Stimulated activated CD4-positive, alpha-beta T cell treated with anti-CD3 and anti-CD28 coated beads, Interleukin-1b, Interleukin-23, amount 100 ng/mL, for 24 hours (primary cell): ENCODE results near the gene BUD23.
"Not testable (repeated sequence)": the region's sequence is repeated elsewhere in the genome, so short reads cannot be mapped to it uniquely, and the experiment has no call there.

Experiments used
- DNase-seq, 4 experiments: peaks; one replicate each; pipeline ENCODE4 v3.0.0-alpha.2; 2020; ENCODE audit warnings: low read depth in 4 of 4, low spot score in 1 of 4

Gene BUD23

DNA sequence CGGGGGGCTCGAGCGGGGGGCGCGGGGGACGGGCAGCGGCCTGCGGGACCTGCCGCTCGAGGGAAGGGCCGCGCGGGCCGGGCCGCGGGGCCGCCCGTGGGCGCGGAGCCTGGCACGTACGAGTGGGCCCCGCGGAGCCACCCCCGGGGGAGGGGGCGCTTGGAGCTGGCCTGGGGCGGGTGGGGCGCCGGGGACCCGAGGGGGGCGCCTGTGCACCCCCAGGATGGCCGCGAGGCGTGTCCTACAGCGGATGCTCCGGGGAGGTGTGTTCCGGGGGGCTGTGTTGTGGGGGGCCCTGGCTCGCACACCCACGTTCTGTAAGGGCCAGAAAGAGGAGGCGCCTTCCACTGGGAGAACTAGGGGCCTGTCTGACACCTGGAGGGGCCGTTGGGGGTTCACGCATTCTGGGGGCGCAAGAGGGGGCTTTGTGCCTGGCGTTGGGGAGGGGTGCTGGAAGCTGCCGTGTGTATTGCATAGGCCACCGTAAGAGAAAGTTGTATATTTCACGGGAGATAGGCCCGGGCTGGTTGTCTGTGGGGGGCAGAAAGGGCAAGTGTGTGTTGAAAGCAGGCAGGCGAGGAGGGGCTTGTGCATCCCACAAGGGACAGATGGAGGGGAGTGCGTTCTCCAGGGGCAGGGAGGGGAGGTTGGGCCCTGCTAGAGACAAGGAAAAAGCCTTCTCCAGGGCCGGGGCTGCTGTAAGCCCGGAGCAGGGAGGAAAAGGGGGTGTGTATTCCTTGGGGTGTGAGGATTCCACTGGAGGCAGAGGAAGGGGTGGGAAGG is 15.1 kb upstream of the BUD23 start:
- DNase-seq, result no peak

DNA sequence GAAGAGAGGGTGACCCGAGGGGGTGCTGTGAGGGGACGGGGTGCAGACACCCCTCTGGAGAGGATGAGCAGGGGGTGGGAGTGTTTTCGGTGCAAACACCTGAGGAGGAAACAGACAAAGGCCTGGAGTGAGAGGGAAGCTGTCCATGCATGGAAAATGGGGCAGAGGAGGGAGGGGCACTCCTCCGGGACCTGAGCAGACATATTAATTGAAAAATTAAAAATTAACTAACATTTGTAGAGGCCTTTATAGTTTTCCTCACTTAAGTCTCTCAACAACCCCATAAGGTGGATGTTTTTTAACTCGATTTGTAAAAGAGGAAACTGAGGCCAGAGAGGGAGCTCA is 14.5 kb upstream of the BUD23 start:
- no peak for DNase-seq

DNA sequence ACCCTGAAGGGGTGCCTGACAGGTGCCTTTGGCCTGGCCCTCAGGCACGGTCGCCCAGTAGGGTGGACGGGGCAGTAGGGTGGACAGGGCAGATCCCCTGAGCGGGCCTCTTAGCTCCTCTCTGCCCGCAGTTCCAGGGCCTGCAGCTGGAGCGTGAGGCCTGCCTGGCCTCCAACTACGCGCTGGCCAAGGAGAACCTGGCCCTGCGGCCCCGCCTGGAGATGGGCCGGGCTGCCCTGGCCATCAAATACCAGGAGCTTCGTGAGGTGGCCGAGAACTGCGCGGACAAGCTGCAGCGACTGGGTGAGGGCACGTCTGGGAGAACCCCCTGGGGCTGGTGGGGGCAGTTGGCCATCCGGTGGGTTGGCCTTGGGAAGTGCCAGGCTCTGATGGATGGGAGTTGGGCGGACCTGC is 14.1 kb upstream of the BUD23 start:
- DNase-seq, result no peak

DNA sequence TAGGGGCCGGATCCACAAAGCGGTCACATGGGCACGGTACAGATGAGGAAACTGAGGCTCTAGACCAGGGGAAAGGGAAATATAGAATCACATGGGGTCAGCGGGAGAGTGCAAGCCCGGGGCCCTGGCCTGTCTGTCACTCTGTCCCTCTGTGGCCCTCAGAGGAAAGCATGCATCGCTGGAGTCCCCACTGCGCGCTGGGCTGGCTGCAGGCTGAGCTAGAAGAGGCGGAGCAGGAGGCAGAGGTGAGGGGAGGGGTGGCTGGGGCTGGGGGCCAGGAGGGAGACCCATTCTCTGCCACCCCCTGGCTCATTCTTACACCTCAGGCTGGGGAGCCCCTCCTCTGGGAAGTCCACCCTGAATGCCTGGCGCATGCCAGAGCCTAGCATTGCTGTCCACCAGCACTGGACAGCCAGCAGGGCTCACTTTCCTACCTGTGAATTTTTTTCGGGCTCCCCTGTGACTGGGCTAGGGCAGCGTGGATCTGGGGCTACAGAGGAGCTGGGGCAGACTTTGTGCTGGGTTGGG is 13.5 kb upstream of the BUD23 start:
- no peak for DNase-seq

DNA sequence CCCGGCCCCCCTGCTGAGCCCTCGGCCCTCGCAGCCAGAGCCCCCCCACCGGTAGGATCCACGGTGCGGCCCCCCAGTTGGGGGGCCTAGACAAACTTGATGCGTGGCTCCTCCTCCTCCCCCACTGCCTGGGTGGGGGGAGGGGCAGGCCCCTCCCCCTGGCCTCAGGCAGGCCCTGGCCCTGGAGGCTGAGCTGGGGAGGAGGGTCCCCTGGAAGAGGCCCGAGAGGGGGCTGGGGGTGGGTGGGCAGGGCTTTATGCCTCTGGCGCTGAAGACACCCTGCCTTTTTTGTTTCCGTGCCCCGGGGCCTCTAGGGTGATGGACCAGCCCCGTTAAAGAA is 12.1 kb upstream of the BUD23 start:
- no peak for DNase-seq

DNA sequence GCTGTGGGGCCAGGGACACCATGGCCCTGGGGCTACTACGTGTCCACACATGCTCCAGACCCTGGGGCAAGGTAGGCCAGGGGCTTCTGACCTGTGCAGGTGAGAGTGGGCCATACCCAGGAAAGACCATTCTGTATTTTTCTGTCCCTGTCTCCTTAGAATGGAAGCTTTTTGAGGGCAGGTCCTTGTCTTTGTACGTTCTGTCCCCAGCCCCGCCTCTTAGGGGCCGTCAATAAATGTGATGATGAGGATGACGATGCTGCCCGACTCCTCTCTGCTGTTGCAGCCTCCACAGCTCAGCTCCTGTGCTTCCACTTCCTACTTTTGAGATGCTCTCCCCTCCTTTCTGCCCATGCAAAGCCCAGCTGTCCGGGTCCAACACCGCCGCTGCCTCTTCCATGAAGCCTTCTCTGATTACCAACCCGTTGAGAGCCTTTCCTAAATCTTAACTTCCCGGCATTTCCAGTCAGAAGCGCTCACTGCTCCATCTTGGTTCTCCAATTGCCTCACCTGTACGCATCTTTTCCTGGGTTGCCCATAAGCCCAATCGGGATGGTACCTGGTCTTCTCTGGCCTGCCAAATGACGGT is 11.4 kb upstream of the BUD23 start:
- DNase-seq, result no peak

DNA sequence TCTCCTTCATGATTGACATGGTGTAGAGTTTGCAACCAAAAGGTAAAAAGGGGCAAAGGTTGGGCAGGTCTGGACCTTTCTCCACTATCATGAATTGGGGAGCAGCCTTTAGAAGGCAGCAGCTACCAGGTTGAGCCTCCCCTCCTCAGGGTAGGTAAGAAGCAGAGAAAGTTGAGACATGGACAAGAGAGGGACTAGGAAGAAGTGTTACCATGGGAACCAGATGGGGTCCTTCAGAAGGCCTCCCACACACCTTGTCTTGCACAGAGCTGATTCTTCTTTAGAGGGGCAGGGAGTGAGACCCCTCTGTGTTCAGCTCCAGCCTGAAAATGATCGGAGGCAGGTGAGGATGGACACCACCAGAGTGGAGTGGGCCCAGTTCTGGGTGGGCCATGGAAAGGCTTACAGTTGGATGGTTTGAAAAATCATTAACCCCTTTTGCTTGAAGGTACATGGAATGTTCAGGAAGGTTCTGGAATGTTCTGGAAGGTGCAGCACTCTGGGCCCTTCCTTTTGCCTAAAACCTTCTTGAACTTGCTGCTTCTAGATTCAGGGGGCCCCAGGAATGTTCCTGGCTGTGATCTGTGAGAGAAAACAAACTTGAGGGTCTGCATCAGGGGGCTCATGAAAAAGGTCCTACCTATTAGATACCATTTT is 8.8 kb upstream of the BUD23 start:
- DNase-seq, result no peak

DNA sequence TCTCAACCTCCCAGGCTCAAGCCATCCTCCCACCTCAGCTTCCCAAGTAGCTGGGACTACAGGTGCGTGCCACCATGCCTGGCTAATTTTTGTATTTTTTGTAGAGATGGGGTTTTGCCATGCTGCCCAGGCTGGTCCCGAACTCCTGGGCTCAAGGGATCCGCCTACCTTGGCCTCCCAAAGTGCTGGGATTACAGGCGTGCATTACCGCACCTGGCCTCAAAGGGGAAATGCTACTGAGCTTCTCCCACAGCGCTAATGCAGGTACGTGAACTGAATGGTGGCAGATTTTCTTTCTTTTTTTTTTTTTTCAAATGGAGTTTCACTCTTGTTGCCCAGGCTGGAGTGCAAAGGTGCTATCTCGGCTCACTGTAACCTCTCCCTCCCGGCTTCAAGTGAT is 7.3 kb upstream of the BUD23 start:
- not testable (repeated sequence) for DNase-seq

DNA sequence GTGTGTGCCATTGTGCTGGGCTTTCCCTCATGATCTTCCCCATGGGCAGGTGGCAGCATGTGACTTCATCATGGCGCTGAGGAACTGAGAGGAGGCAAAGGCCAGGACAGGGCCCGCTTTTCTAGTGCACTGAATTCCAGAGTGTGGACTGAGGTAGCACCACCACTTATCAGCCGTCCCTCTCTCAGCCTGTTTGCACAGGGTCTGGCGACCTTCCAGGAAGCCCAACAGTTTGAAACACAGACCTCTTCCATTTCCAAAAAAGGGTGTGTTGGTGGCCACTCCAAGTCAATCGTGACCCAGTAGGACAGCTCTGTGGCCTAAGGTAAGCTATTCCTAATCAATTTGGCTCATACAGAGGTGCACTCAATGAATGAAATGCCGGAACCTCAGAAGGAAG is 4.5 kb upstream of the BUD23 start:
- DNase-seq, result no peak

DNA sequence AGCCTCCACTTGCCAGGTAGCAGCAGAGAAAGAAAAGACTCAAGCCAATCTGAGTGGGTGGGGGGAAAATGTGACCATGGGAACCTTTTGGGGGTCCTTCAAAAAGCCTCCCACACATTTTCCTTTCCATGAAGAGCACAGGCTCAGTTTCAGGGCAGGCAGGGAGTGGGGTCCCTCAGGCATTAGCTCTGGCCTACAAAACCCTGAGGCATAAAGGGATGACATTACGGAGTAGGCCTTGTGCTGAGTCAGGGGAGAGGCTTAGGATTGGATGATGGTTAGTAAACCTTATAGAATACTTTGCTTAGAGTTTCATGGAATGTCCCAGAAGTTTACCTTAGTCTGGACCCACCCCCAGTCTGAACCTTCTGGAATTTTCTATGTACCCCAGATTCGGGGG is 3.7 kb upstream of the BUD23 start:
- DNase-seq, result no peak

DNA sequence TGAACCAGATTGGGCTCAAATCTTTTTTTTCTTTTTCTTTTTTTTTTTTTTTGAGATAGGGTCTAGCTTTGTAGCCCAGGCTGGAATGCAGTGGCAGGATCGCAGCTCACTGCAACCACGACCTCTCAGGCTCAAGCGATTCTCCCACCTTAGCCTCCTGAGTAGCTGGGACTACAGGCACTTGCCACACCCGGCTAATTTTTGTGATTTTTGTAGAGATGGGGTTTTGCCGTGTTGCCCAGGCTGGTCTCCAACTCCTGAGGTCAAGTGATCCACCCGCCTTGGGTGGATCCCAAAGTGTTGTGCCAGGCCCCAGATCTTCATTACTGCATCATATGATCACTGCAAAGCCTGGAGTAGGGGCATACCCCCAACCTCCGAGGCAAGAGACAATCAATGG is 2.9 kb upstream of the BUD23 start:
- no peak for DNase-seq

DNA sequence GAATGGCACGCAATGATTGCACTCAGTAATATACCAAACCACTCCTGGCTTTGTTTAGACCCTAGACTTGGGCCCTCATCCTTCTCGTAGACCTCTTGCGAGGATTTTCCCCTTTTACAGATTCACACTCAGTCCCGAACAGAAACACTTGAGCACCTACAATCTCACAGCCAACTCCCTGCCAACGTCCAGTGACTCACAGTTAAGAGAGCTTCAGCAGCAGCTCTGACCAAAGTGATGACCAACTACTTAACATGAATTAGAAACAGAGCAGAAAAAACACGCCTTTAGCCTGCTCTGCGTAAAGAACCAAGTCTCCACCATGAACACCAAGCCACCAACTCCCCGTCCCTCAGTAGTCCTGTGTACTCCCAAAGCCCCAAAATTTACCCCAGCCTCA is 2.4 kb upstream of the BUD23 start:
- no peak for DNase-seq

DNA sequence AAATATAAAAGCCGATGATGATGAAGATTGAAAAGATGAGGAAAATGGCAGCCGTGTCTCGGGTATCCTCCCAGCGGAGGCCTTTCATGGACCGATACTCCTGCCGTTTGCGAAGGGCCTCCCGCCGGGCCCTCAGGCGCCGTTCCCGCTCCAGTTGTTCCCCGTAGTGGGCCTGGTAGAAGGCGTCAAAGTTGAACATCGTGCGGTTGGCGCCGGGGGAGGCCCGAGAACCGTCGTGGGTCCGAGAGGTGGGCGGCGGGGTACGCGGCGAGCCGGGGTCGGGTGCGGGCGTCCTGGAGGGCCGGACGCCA is 697 bp upstream of the BUD23 start:
- DNase-seq, result no peak

DNA sequence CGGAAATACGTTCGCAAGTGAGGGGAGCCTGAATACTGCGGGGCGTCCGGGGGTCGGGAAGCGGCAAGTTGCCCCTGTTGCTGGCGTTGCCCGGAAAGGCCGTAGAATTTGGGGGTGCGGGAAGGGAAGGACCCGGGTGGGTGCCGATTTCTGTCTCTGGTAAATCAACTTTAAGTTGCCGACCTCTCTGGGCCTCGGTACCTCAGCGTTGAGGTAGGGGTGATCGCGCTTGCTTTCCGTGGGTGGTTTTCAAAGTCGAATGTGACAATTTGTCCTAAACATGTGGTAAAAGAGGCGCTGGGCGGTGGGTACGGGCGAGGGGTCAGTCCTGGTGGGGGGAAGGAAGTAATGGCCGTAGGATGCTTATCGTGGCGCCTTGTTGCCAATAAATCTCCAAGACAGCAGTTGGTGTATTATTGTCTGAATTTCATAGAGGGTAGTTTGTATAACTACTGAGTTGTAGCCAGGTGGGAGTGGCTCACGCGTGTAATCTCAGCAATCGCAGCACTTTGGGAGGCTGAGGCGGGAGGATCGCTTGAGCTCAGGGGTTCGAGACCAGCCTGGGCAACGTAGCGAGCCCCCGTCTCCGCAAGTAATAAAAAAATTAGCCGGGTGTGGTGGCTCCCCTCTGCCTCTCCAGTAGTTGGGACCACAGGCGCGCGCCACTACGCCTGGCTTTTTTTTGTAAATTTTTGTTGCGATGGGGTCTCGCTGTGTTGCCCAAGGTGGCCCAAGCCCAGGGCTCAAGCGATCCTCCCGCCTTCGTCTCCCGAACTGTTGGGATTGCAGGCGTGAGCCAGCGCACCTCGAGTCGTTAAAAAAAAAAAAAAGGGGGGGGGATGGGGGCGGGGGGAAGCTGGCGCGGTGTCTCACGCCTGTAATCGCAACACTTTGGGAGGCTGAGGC is 644 bp downstream of the BUD23 start:
- no peak for DNase-seq

DNA sequence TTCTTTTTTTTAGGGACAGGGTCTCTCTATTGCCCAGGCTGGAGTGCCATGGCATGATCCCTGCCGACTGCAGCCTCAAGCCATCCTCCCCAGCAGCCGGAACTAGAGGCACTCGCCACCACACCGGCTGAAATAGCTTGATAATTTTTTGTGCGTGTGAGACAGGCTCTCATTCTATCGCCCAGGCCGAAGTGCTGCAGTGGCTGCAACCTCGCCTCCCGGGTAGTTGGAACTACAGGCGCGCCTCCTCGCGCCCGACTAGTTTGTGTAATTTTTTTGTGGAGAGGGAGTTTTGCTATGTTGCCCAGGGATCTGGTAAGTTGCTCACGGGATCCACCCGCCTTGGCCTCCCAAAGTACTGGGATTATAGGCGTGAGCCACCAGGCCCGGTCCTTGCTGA is 1.9 kb downstream of the BUD23 start:
- no peak for DNase-seq

DNA sequence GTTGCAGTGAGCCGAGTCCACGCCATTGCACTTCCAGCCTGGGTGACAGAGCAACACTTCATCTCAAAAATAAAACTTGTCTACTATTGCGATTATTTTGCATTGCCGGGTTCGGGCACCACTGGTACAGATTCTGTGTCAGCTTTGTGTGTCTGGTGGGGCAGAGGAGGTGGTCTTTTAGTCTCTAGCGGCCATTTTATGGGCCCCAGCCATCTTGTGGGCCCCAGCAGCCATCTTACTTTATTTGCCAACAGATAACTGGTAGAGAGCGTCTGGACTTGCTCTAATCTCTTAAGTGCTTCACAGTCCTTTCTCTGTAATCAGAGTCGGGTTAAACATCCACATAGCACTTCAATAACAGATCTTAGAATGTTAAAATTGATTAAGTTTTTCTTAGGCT is 4.9 kb downstream of the BUD23 start:
- DNase-seq, result no peak

DNA sequence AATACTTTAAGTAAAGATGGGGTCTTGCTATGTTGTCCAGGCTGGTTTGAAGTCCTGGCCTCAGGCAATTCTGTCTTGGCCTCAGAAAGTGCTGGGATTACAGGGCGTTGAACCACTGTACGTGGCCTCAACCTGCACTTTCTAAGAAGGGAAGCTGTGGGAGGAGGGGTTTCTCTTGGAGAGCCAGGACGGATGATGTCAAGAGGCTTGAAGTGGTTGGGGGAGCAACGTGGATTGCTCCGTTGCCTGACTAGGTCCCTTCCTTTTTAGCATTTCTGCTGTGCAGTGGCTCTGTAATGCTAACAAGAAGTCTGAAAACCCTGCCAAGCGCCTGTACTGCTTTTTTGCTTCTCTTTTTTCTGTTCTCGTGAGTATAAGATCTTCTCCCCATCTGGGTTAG is 7.2 kb downstream of the BUD23 start:
- no peak for DNase-seq

DNA sequence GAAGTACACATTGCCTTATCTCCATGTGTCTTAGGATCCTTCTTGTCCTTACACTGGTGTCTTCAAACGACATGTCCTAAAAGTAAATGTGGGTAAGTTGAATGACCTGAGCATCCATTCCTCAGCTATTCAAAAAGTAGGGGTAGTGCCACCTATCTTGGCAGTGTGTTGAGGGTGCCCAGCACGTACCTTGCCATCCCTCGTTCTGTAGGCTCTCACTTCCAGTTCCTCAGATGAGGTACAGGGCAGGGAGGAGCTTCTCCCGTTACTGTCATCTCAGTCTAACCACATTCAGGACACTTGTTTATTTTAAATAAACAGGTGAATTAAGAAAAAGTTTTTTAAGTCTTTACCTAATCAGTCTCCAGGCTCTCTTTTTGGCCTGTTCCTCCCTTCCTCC is 13.0 kb downstream of the BUD23 start:
- DNase-seq, result no peak

DNA sequence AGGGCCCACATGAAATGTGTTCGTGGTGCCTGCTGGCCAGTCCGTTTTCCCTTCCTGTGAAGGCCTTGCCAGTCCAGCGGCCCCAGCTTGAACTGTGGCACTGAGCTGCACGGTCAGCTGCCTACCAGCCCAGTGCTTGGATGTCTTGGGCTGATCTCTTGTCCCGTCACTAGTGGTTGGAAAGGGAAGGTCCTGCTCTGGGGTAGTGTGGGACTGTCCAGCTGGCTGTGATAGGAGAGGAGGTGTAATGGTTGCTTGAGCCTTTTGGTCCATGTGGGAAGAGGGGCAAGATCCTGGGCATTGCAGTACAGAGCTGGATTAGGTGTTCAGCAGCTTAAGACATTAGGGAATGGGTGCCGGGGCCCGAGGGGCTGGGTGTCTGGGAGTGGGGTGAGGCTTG is 15.0 kb downstream of the BUD23 start:
- no peak for DNase-seq

DNA sequence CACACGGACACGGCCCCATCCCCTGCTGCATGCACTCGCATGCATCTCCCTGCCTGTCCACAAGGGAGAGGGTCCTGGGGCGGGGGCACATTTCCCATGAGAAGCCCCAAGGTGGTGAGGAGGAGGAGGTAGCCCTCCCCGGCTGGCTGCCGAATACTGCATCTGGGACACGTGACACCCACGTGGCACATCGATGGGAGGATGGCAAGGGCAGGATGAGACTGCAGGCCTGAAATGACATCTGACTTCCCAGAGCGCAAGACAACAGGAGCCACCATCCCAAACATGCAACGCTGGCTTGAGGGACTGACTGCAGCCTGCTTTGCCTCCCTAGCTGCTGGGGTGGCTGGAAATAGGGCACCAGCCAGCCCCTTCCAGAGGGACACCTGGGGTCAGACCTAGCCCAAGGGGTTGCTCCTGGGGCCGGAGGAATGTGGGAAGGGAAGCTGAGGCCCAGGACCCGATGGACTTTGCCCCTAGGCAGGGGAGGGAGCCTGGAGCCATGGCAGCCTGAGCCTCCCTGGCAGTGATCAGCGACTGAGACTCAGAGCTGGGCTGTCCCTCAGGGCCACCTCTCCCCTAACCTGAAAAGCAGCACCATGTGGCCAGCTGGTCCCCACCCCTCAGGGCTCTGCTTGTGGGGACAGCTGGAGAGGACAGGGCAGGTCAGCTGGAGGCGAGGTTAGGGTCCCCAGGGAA is 16.1 kb downstream of the BUD23 start:
- DNase-seq, result no peak

DNA sequence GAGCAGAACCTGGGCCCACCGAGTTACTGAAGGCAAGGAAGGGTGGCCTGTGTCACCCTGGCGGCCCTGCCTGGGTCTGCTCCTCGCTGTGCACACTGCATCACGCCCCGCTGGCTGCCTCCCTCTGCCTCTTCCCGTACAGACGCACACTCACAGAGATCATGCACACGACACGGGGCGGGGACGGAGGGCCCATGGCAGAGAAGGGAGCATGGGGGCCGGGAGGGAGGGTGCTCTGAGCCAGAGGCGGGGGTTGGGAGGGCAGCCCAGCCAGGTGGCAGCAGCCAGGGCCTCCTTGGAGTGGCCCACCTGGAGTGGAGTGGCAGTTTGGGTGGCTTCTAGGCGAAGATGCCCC is 16.6 kb downstream of the BUD23 start:
- no peak for DNase-seq
